ENCODE measurements around the gene ALCAM. TPM values are rescaled to one million over a fixed set of nuclear protein-coding genes. Genes with fewer than 3 reads are reported as not detected.

Gene ALCAM
- total RNA-seq, 1 donor from 2014 or later, result 90.3 TPM

DNA sequence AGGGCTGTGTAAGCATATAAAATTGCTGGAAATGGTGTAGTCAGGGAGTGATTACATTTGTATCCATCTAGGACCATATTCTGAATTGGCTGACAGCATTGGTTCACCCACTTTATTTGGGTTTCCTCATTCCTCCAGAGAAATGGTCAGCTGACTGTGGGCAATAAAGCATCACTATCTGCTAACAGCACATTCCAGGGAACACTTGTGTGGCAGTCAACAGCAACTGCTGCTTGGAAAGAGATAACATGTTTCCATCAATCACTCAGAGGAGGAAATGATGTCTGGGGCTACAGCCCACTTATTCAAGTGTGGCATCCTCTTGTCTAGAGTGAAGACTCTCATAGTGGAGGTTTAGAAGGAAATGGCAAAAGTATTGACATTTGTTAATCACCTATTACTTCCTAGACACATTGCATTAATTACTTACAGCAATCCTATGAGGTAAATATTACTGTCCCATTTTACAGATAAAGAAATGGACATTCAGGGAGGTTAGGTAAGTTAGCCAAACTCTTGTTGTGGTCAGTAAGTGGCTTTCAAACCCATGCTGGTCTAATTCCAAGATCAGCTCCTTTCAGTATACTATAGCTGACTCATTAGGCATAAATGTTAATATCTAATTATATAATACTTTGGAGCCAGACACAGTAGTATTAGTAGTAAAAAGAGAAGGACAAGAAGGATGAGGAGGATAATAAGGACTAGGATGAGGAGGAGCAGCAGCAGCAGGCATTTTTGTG lies 247.8 kb downstream of the ALCAM start:
- DNase-seq (ENCODE audit: low spot score in 2 of 2, unreplicated experiment in 2 of 2), result no peak
- H3K9me3 Mint-ChIP-seq, result no peaks in the 10 kb centered on the region
- H3K27ac Mint-ChIP-seq, result no peak overlapping the region
- H3K27me3 Mint-ChIP-seq (ENCODE audit: low read depth), result no peaks in the 10 kb centered on the region
- peaks cover 40% of the 10 kb centered on the region for H3K4me1 Mint-ChIP-seq
- no peak overlapping the region for H3K4me3 Mint-ChIP-seq
- TF ChIP-seq, protein P1, sequence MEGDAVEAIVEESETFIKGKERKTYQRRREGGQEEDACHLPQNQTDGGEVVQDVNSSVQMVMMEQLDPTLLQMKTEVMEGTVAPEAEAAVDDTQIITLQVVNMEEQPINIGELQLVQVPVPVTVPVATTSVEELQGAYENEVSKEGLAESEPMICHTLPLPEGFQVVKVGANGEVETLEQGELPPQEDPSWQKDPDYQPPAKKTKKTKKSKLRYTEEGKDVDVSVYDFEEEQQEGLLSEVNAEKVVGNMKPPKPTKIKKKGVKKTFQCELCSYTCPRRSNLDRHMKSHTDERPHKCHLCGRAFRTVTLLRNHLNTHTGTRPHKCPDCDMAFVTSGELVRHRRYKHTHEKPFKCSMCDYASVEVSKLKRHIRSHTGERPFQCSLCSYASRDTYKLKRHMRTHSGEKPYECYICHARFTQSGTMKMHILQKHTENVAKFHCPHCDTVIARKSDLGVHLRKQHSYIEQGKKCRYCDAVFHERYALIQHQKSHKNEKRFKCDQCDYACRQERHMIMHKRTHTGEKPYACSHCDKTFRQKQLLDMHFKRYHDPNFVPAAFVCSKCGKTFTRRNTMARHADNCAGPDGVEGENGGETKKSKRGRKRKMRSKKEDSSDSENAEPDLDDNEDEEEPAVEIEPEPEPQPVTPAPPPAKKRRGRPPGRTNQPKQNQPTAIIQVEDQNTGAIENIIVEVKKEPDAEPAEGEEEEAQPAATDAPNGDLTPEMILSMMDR (IDR thresholded peaks at IDR 0.05; ENCODE audit: unreplicated experiment), result no peak
- no peaks in the 10 kb centered on the region for H3K36me3 Mint-ChIP-seq

DNA sequence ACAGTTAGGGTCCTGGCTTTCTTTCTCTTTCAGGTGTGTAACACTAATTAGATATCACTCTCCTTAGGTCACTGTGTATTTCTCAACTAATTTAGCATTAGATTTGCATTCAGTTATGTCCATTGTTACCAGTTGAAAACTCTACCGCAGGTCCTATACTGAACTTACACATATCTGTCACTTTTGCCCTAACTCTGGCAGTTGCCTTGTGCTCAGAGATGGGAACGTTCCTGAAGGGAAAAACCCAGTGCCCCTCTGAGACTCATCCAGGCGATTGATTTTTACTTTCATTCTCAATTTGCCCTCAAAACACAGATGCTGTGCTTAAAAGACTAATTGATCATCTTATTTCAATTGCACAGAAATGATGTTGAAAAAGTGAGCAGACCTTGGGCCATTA lies 249.1 kb downstream of the ALCAM start:
- Mint-ChIP-seq H3K27me3 (ENCODE audit: low read depth) (no peaks in the 10 kb centered on the region), H3K36me3 (no peaks in the 10 kb centered on the region), H3K4me3 (no peak overlapping the region), H3K27ac (no peak overlapping the region), H3K9me3 (no peaks in the 10 kb centered on the region), H3K4me1 (peaks cover 33% of the 10 kb centered on the region)
- no peak for DNase-seq (ENCODE audit: low spot score in 2 of 2, unreplicated experiment in 2 of 2)
- TF ChIP-seq, protein P1 (IDR thresholded peaks at IDR 0.05; ENCODE audit: unreplicated experiment), result no peak

DNA sequence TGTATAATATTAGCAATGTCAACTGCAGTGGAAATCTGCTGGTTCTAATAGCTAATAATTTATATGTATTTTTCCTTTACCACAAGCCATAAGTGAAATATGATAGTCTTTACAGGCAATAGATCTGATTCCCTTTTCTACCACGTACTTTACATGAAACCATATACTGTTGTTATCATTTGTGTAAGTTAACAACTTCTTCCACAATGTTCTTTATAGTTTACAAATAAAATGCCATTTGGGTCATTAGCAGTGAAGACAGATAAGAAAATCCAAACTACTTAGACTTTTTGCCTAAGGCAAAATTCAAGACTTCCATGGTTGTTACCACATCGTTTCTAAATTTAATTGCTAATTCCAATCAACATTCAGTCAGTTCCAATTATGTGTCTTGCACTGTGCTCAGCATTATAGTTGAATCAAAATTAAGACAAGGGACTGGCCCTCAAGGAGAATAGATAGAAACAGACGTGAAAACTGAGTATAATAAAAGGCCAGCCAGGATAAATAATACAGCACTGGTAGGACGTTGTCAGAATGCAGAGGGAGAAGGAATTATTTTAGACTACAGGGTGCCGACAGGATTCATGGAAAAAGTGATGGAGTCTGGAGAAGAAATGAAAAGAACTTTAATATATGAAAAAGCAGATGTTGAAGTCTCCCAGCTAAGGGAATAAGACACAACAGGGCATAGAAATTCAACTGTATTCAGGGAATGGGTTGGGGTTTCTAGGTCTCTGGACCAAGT lies 249.8 kb downstream of the ALCAM start:
- H3K27ac Mint-ChIP-seq, result no peak overlapping the region
- TF ChIP-seq, protein P1 (IDR thresholded peaks at IDR 0.05; ENCODE audit: unreplicated experiment), result no peak
- no peaks in the 10 kb centered on the region for H3K9me3 Mint-ChIP-seq
- no peaks in the 10 kb centered on the region for H3K36me3 Mint-ChIP-seq
- H3K4me3 Mint-ChIP-seq, result no peak overlapping the region
- H3K27me3 Mint-ChIP-seq (ENCODE audit: low read depth), result no peaks in the 10 kb centered on the region
- peaks cover 26% of the 10 kb centered on the region for H3K4me1 Mint-ChIP-seq
- no peak for DNase-seq (ENCODE audit: low spot score in 2 of 2, unreplicated experiment in 2 of 2)

DNA sequence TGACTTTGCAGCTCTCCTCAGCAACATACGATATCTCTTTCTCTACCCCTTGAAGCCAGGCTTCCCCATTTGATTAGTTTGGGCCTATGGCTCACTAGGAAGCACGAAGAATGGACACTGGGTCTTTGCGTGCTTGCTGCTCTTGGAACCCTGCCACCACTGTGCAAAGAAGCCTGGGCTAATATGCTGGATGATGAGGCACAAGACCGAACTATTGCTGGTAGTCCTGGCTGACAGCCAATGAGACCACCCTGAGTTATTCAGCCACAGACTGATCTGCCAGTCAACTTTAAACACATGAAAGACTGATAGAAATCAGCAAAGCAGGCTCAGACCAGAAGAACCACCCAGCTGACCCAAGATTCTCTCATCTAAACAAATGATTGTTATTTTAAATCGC lies 251.8 kb downstream of the ALCAM start:
- Mint-ChIP-seq H3K9me3 (no peaks in the 10 kb centered on the region), H3K27ac (no peak overlapping the region)
- no peak for DNase-seq (ENCODE audit: low spot score in 2 of 2, unreplicated experiment in 2 of 2)

DNA sequence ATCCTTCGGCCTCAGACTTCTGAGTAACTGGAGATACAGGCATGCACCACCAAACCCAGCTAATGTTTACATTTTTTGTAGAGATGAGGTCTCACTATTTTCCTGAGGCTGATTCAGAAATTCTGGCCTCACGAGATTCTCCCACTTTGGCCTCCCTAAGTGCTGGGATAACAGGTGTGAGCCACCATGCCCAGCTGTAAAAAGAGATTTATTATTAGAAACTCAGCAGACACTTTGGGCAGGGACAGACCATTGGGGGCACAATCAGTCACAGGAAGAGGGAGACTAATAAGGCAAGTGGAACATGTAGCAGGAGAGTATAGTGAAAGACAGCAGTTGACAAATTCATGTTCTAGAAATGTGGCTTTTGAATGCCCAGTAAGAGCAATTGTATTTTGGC lies 252.9 kb downstream of the ALCAM start:
- TF ChIP-seq, protein P1 (IDR thresholded peaks at IDR 0.05; ENCODE audit: unreplicated experiment), result no peak
- Mint-ChIP-seq H3K27me3 (ENCODE audit: low read depth) (no peaks in the 10 kb centered on the region), H3K9me3 (no peaks in the 10 kb centered on the region), H3K27ac (no peak overlapping the region), H3K4me1 (peaks cover 5% of the 10 kb centered on the region), H3K36me3 (no peaks in the 10 kb centered on the region), H3K4me3 (no peak overlapping the region)
- no peak for DNase-seq (ENCODE audit: low spot score in 2 of 2, unreplicated experiment in 2 of 2)

More for the DNA sequence above, 251.8 kb downstream of the ALCAM start:
- TF ChIP-seq, protein P1 (IDR thresholded peaks at IDR 0.05; ENCODE audit: unreplicated experiment), result no peak
- Mint-ChIP-seq H3K4me3 (no peak overlapping the region), H3K36me3 (no peaks in the 10 kb centered on the region), H3K27me3 (ENCODE audit: low read depth) (no peaks in the 10 kb centered on the region), H3K4me1 (peaks cover 8% of the 10 kb centered on the region)
